ENCODE results near the gene HOXB4. TPM values are rescaled to one million over a fixed set of nuclear protein-coding genes. Genes with fewer than 3 reads are reported as not detected.

The HOXB4 gene
- total RNA-seq, 1 experiment from 2014 or later = 0.22 TPM

DNA sequence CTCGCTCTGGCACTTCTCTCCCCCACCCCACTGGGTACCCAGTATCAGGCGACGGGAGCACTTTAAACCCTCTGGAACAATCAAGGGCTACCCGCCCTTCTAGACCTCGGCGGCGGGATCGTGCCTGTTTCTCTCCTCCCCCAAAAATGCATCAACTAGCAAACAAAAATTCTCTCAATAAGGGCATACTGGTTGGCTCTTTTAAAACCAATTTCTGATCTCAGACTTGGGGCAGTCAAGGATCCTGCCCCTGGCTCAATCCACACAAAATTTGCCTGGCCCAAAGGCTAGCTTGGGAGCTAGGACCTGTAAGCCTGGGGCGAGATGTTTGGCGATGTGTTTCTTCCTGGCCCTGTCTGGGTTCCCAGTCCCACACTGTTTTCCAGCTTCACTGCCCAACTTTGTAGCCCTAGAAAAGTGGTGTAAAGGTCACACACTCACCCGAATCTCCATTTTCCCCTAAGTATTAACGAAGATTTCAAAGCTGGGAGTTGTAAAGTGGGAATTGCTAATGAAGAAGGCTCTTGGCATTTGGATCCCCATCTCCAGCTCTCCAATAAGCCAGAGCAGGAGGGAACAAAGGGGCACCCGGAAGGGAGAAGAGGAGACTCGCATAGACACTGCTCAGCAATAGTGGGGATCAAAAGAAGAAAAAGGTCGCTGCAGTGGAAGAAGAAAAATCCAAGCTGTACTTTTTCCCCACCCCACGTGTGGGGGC lies 18.9 kb downstream of the HOXB4 start:
- no peak for TF ChIP-seq EZH2phosphoT487 (IDR thresholded peaks at IDR 0.05; ENCODE audit: borderline replicate concordance, low read length)
- no peak for TF ChIP-seq EZH2 (IDR thresholded peaks at IDR 0.05; ENCODE audit: low read length, unreplicated experiment)
- TF ChIP-seq, protein P1, sequence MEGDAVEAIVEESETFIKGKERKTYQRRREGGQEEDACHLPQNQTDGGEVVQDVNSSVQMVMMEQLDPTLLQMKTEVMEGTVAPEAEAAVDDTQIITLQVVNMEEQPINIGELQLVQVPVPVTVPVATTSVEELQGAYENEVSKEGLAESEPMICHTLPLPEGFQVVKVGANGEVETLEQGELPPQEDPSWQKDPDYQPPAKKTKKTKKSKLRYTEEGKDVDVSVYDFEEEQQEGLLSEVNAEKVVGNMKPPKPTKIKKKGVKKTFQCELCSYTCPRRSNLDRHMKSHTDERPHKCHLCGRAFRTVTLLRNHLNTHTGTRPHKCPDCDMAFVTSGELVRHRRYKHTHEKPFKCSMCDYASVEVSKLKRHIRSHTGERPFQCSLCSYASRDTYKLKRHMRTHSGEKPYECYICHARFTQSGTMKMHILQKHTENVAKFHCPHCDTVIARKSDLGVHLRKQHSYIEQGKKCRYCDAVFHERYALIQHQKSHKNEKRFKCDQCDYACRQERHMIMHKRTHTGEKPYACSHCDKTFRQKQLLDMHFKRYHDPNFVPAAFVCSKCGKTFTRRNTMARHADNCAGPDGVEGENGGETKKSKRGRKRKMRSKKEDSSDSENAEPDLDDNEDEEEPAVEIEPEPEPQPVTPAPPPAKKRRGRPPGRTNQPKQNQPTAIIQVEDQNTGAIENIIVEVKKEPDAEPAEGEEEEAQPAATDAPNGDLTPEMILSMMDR (conservative IDR thresholded peaks at IDR 0.05; ENCODE audit: low read depth, low read length) = no peak
- Histone ChIP-seq H3F3A (ENCODE audit: low read length, unreplicated experiment) (no peaks in the 10 kb centered on the region), H3K27me3 (ENCODE audit: low read length) (no peaks in the 10 kb centered on the region), H4K20me1 (ENCODE audit: low read length) (no peaks in the 10 kb centered on the region), H3K4me1 (ENCODE audit: insufficient read depth, low read length) (peaks cover 25% of the 10 kb centered on the region), H2AFZ (ENCODE audit: low read length) (no peak overlapping the region), H3K4me2 (ENCODE audit: low read length) (no peak overlapping the region), H3K9ac (ENCODE audit: low read length) (no peak overlapping the region), H3K36me3 (ENCODE audit: low read depth, low read length) (no peaks in the 10 kb centered on the region), H3K4me3 (ENCODE audit: low read length) (no peak overlapping the region), H3K27ac (ENCODE audit: low read length) (no peak overlapping the region), H3K9me2 (replicated peaks; ENCODE audit: low read length) (no peaks in the 10 kb centered on the region), H3K79me2 (ENCODE audit: low read length) (no peaks in the 10 kb centered on the region; the same call in 1 of the 2 replicates), H3K9me3 (ENCODE audit: low read length) (no peaks in the 10 kb centered on the region)
- BruUV-seq (replicated peaks) = no TSS peak
- ATAC-seq (no peak), DNase-seq (no peak)
- intact Hi-C loops (cut with micrococcal nuclease) = loop anchor here (5.0 kb wide), 1 partner anchor 62 kb away; no protein-coding TSS in a partner anchor
- ChIA-PET POLR2A (ENCODE audit: unreplicated experiment) (no interaction called here), CTCF (no interaction called here)

DNA sequence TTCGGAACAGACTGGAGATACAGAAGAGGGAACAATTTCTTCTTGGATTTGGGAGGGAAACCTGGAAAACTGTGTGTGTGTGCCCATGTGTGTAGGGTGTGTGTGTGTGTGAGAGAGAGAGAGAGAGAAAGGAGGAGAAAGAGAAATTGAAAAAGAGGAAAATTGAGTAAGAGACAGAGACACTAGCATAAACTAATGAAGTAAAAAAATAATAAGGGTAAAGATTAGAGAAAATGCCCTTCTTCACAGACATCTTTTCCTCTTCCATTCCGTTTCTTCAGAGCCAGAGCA lies 19.4 kb downstream of the HOXB4 start:
- H3K9me3 ChIP-seq (ENCODE audit: low read length) = no peaks in the 10 kb centered on the region
- no peaks in the 10 kb centered on the region for H3K27me3 ChIP-seq (ENCODE audit: low read length)
- no peak overlapping the region for H3K4me2 ChIP-seq (ENCODE audit: low read length)
- H3K4me3 ChIP-seq (ENCODE audit: low read length) = no peak overlapping the region
- no peak overlapping the region for H2AFZ ChIP-seq (ENCODE audit: low read length)
- peaks cover 25% of the 10 kb centered on the region for H3K4me1 ChIP-seq (ENCODE audit: insufficient read depth, low read length)
- intact Hi-C loops (cut with micrococcal nuclease) = loop anchor here (5.0 kb wide), 1 partner anchor 61 kb away; no protein-coding TSS in a partner anchor
- H4K20me1 ChIP-seq (ENCODE audit: low read length) = no peaks in the 10 kb centered on the region
- POLR2A ChIA-PET (ENCODE audit: unreplicated experiment) = no interaction called here
- TF ChIP-seq EZH2phosphoT487 (IDR thresholded peaks at IDR 0.05; ENCODE audit: borderline replicate concordance, low read length) (no peak), EZH2 (IDR thresholded peaks at IDR 0.05; ENCODE audit: low read length, unreplicated experiment) (no peak)
- TF ChIP-seq, protein P1 (conservative IDR thresholded peaks at IDR 0.05; ENCODE audit: low read depth, low read length) = no peak
- no TSS peak for BruUV-seq (replicated peaks)
- DNase-seq (no peak), ATAC-seq (no peak)
- no peaks in the 10 kb centered on the region for H3F3A ChIP-seq (ENCODE audit: low read length, unreplicated experiment)
- H3K9ac ChIP-seq (ENCODE audit: low read length) = no peak overlapping the region
- H3K9me2 ChIP-seq (replicated peaks; ENCODE audit: low read length) = no peaks in the 10 kb centered on the region
- H3K27ac ChIP-seq (ENCODE audit: low read length) = no peak overlapping the region
- CTCF ChIA-PET = no interaction called here
- no peaks in the 10 kb centered on the region; the same call in 1 of the 2 replicates for H3K79me2 ChIP-seq (ENCODE audit: low read length)
- H3K36me3 ChIP-seq (ENCODE audit: low read depth, low read length) = no peaks in the 10 kb centered on the region

DNA sequence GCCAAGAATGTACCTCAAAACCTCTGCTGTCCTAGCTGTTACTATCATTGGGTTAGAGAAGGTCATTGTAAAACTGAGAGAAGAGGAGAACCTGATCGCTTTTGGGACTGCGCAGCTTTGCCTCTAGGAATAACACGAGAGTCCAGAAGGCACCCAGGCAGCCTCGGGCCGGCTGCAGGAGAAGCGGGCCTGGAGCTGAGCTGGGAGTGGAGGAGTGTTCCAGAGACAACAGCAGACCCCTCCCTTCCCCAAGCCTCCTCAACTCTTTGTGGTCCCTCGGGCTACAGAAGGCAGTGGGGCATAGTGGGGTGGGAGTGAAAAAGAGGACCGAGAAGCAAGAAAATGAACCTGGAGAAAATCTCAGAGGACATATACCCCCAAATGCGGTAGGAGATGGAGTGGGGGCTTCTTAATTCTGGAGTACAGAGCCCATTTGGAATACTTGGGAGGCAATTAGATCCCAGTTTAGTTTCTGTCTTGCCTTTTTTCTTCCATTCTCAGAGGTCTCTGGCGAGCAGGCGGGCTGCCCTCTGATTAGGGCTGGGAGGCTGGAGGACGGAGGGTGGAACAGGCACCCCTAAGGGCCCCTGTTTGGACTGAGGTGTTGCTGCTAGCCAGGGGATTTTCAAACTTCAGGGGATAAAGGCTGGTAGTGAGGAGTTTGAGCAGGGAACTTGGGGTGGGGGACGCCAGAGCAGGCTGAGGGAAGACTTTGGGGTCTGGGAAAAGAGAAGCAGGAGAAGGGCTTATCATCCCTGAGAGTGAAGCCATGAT lies 19.9 kb downstream of the HOXB4 start:
- H3K79me2 ChIP-seq (ENCODE audit: low read length) = no peaks in the 10 kb centered on the region; the same call in 1 of the 2 replicates
- no peak for TF ChIP-seq EZH2 (IDR thresholded peaks at IDR 0.05; ENCODE audit: low read length, unreplicated experiment)
- TF ChIP-seq, protein P1 (conservative IDR thresholded peaks at IDR 0.05; ENCODE audit: low read depth, low read length) = no peak
- no peak for TF ChIP-seq EZH2phosphoT487 (IDR thresholded peaks at IDR 0.05; ENCODE audit: borderline replicate concordance, low read length)
- no peaks in the 10 kb centered on the region for H3K27me3 ChIP-seq (ENCODE audit: low read length)
- no peaks in the 10 kb centered on the region for H3K9me3 ChIP-seq (ENCODE audit: low read length)
- no peak overlapping the region for H3K4me3 ChIP-seq (ENCODE audit: low read length)
- no TSS peak for BruUV-seq (replicated peaks)
- no peaks in the 10 kb centered on the region for H3F3A ChIP-seq (ENCODE audit: low read length, unreplicated experiment)
- CTCF ChIA-PET = no interaction called here
- DNase-seq = no peak
- no peak overlapping the region for H3K4me2 ChIP-seq (ENCODE audit: low read length)
- H3K36me3 ChIP-seq (ENCODE audit: low read depth, low read length) = no peaks in the 10 kb centered on the region
- H3K4me1 ChIP-seq (ENCODE audit: insufficient read depth, low read length) = peaks cover 25% of the 10 kb centered on the region
- no peak overlapping the region for H2AFZ ChIP-seq (ENCODE audit: low read length)
- no peak overlapping the region for H3K27ac ChIP-seq (ENCODE audit: low read length)
- POLR2A ChIA-PET (ENCODE audit: unreplicated experiment) = no interaction called here
- ATAC-seq = no peak
- no peaks in the 10 kb centered on the region for H4K20me1 ChIP-seq (ENCODE audit: low read length)
- no peak overlapping the region for H3K9ac ChIP-seq (ENCODE audit: low read length)
- intact Hi-C loops (cut with micrococcal nuclease) = loop anchor here (5.0 kb wide), 1 partner anchor 61 kb away; no protein-coding TSS in a partner anchor
- no peaks in the 10 kb centered on the region for H3K9me2 ChIP-seq (replicated peaks; ENCODE audit: low read length)

Measured in PC-3 (cell line).